ENCODE data around the gene BICD1. TPM values are rescaled to one million over a fixed set of nuclear protein-coding genes. Genes with fewer than 3 reads are reported as not detected.

BICD1 gene
- total and polyA plus RNA-seq, 4 experiments from 2014 or later: 3.7 to 20.3 (median 12.4) TPM

GRCh38 chr12:32139064-32139421 is 32.4 kb downstream of the BICD1 start:
- Histone ChIP-seq H3K36me3 (ENCODE audit: insufficient read depth, low read length) (no peaks in the 10 kb centered on the region), H3K4me1 (ENCODE audit: insufficient read depth, low read length) (peaks cover 8% of the 10 kb centered on the region), H3K27ac (ENCODE audit: low read depth, low read length) (no peak overlapping the region), H3K27me3 (ENCODE audit: insufficient read depth, low read length) (no peaks in the 10 kb centered on the region), H3K4me3 (ENCODE audit: low read length in 2 of 2) (no peak overlapping the region), H3K9me3 (ENCODE audit: control insufficient read depth in 1 of 2, low read length in 2 of 2) (no peaks in the 10 kb centered on the region)
- Mint-ChIP-seq H3K27ac (peak overlapping the region in 5 of 7 donors; percentile 13 to 91 (median 74)), H3K27me3 (no peaks in the 10 kb centered on the region), H3K4me3 (peak overlapping the region; percentile 83 to 90 (median 88)), H3K9me3 (no peaks in the 10 kb centered on the region), H3K4me1 (peaks cover 15 to 34% (median 22%) of the 10 kb centered on the region in 4 donors), H3K36me3 (no peaks in the 10 kb centered on the region)
- intact Hi-C loops (cut with micrococcal nuclease): loop anchor here (1.0 kb wide), 1 partner anchor 32 kb away; no protein-coding TSS in a partner anchor
- DNase-seq: peak in 1 of 5 donors; percentile 5
- ChIA-PET POLR2A (ENCODE audit: partially characterized antibody) (no interaction called here), CTCF (ENCODE audit: partially characterized antibody) (interaction anchor here (1.4 kb wide), 1 partner anchor 33 kb away, joined by 4 read pairs; no protein-coding TSS in a partner anchor)

- ChIA-PET CTCF (ENCODE audit: partially characterized antibody) (interaction anchor here (1.1 kb wide), 1 partner anchor 8 kb away, joined by 3 read pairs; no protein-coding TSS in a partner anchor), POLR2A (ENCODE audit: partially characterized antibody) (no interaction called here)
- Histone ChIP-seq H3K9me3 (ENCODE audit: control insufficient read depth in 1 of 2, low read length in 2 of 2) (no peaks in the 10 kb centered on the region), H3K4me1 (ENCODE audit: insufficient read depth, low read length) (no peaks in the 10 kb centered on the region), H3K27me3 (ENCODE audit: insufficient read depth, low read length) (no peaks in the 10 kb centered on the region), H3K36me3 (ENCODE audit: insufficient read depth, low read length) (no peaks in the 10 kb centered on the region), H3K27ac (ENCODE audit: low read depth, low read length) (no peak overlapping the region), H3K4me3 (ENCODE audit: low read length in 2 of 2) (no peak overlapping the region)
- intact Hi-C loops (cut with micrococcal nuclease): no loop called here
- Mint-ChIP-seq H3K9me3 (no peaks in the 10 kb centered on the region), H3K36me3 (no peaks in the 10 kb centered on the region), H3K4me1 (peaks cover 6 to 21% (median 12%) of the 10 kb centered on the region in 4 donors), H3K27me3 (no peaks in the 10 kb centered on the region), H3K4me3 (peak overlapping the region in 4 of 8 donors; percentile 5 to 64 (median 20)), H3K27ac (peak overlapping the region in 1 of 7 donors; percentile 19)
- DNase-seq: no peak
These were observed 34.2 kb downstream of the BICD1 start for GRCh38 chr12:32140877-32141276.

GRCh38 chr12:32145096-32145495 is 38.4 kb downstream of the BICD1 start:
- H3K27me3 Mint-ChIP-seq: no peaks in the 10 kb centered on the region
- Histone ChIP-seq H3K27ac (ENCODE audit: low read depth, low read length) (no peak overlapping the region), H3K4me3 (ENCODE audit: low read length in 2 of 2) (no peak overlapping the region), H3K9me3 (ENCODE audit: control insufficient read depth in 1 of 2, low read length in 2 of 2) (no peaks in the 10 kb centered on the region), H3K4me1 (ENCODE audit: insufficient read depth, low read length) (no peaks in the 10 kb centered on the region), H3K36me3 (ENCODE audit: insufficient read depth, low read length) (no peaks in the 10 kb centered on the region), H3K27me3 (ENCODE audit: insufficient read depth, low read length) (no peaks in the 10 kb centered on the region)
- H3K4me3 Mint-ChIP-seq: no peak overlapping the region
- no peak for DNase-seq
- H3K27ac Mint-ChIP-seq: no peak overlapping the region
- H3K4me1 Mint-ChIP-seq: peaks cover 1 to 4% (median 3%) of the 10 kb centered on the region in 4 donors
- CTCF ChIA-PET (ENCODE audit: partially characterized antibody): interaction anchor here (1.5 kb wide), 1 partner anchor 39 kb away, joined by 4 read pairs; the partner anchor contains the start of gene BICD1
- H3K36me3 Mint-ChIP-seq: peaks cover 7 to 8% of the 10 kb centered on the region in 2 donors
- intact Hi-C loops (cut with micrococcal nuclease): no loop called here
- POLR2A ChIA-PET (ENCODE audit: partially characterized antibody): no interaction called here
- no peaks in the 10 kb centered on the region for H3K9me3 Mint-ChIP-seq

- Mint-ChIP-seq H3K36me3 (peaks cover 11 to 18% of the 10 kb centered on the region in 2 donors), H3K4me1 (peaks cover 0 to 4% (median 3%) of the 10 kb centered on the region in 4 donors), H3K27me3 (no peaks in the 10 kb centered on the region), H3K27ac (no peak overlapping the region), H3K4me3 (no peak overlapping the region), H3K9me3 (no peaks in the 10 kb centered on the region)
- Histone ChIP-seq H3K9me3 (ENCODE audit: control insufficient read depth in 1 of 2, low read length in 2 of 2) (no peaks in the 10 kb centered on the region), H3K27ac (ENCODE audit: low read depth, low read length) (no peak overlapping the region), H3K4me3 (ENCODE audit: low read length in 2 of 2) (no peak overlapping the region), H3K36me3 (ENCODE audit: insufficient read depth, low read length) (no peaks in the 10 kb centered on the region), H3K4me1 (ENCODE audit: insufficient read depth, low read length) (no peaks in the 10 kb centered on the region), H3K27me3 (ENCODE audit: insufficient read depth, low read length) (no peaks in the 10 kb centered on the region)
- POLR2A ChIA-PET (ENCODE audit: partially characterized antibody): no interaction called here
- no peak for DNase-seq
- intact Hi-C loops (cut with micrococcal nuclease): no loop called here
- CTCF ChIA-PET (ENCODE audit: partially characterized antibody): interaction anchor here (1.5 kb wide), 1 partner anchor 40 kb away, joined by 4 read pairs; the partner anchor contains the start of gene BICD1
These were observed 39.6 kb downstream of the BICD1 start for GRCh38 chr12:32146074-32146873.

GRCh38 chr12:32148372-32148771 is 41.7 kb downstream of the BICD1 start:
- no peak for DNase-seq
- H3K36me3 Mint-ChIP-seq: peaks cover 13 to 28% of the 10 kb centered on the region in 2 donors
- no peaks in the 10 kb centered on the region for H3K9me3 Mint-ChIP-seq
- no peaks in the 10 kb centered on the region for H3K36me3 ChIP-seq (ENCODE audit: insufficient read depth, low read length)
- intact Hi-C loops (cut with micrococcal nuclease): no loop called here
- H3K4me3 ChIP-seq (ENCODE audit: low read length in 2 of 2): no peak overlapping the region
- H3K9me3 ChIP-seq (ENCODE audit: control insufficient read depth in 1 of 2, low read length in 2 of 2): no peaks in the 10 kb centered on the region
- ChIA-PET POLR2A (ENCODE audit: partially characterized antibody) (no interaction called here), CTCF (ENCODE audit: partially characterized antibody) (no interaction called here)
- H3K27me3 ChIP-seq (ENCODE audit: insufficient read depth, low read length): no peaks in the 10 kb centered on the region
- no peak overlapping the region for H3K27ac ChIP-seq (ENCODE audit: low read depth, low read length)
- peaks cover 0 to 2% (median 0%) of the 10 kb centered on the region in 4 donors for H3K4me1 Mint-ChIP-seq
- H3K27ac Mint-ChIP-seq: no peak overlapping the region
- H3K4me3 Mint-ChIP-seq: no peak overlapping the region
- H3K27me3 Mint-ChIP-seq: no peaks in the 10 kb centered on the region
- H3K4me1 ChIP-seq (ENCODE audit: insufficient read depth, low read length): no peaks in the 10 kb centered on the region

GRCh38 chr12:32149489-32149888 is 42.8 kb downstream of the BICD1 start:
- H3K4me1 Mint-ChIP-seq: peaks cover 0 to 2% (median 0%) of the 10 kb centered on the region in 4 donors
- POLR2A ChIA-PET (ENCODE audit: partially characterized antibody): no interaction called here

GRCh38 chr12:32151086-32151485 is 44.4 kb downstream of the BICD1 start:
- Mint-ChIP-seq H3K36me3 (peaks cover 13 to 28% of the 10 kb centered on the region in 2 donors), H3K27me3 (no peaks in the 10 kb centered on the region), H3K4me1 (peaks cover 0 to 2% (median 0%) of the 10 kb centered on the region in 4 donors), H3K4me3 (no peak overlapping the region), H3K27ac (peak overlapping the region in 1 of 7 donors; percentile 30), H3K9me3 (no peaks in the 10 kb centered on the region)
- Histone ChIP-seq H3K9me3 (ENCODE audit: control insufficient read depth in 1 of 2, low read length in 2 of 2) (no peaks in the 10 kb centered on the region), H3K36me3 (ENCODE audit: insufficient read depth, low read length) (no peaks in the 10 kb centered on the region), H3K4me1 (ENCODE audit: insufficient read depth, low read length) (no peaks in the 10 kb centered on the region), H3K4me3 (ENCODE audit: low read length in 2 of 2) (no peak overlapping the region), H3K27me3 (ENCODE audit: insufficient read depth, low read length) (no peaks in the 10 kb centered on the region), H3K27ac (ENCODE audit: low read depth, low read length) (no peak overlapping the region)
- CTCF ChIA-PET (ENCODE audit: partially characterized antibody): interaction anchor here (0.7 kb wide), 1 partner anchor 22 kb away, joined by 3 read pairs; no protein-coding TSS in a partner anchor
- intact Hi-C loops (cut with micrococcal nuclease): no loop called here
- POLR2A ChIA-PET (ENCODE audit: partially characterized antibody): no interaction called here
- DNase-seq: no peak

More at GRCh38 chr12:32149489-32149888, 42.8 kb downstream of the BICD1 start:
- H3K4me3 Mint-ChIP-seq: no peak overlapping the region
- CTCF ChIA-PET (ENCODE audit: partially characterized antibody): no interaction called here
- H3K9me3 Mint-ChIP-seq: no peaks in the 10 kb centered on the region
- H3K27me3 ChIP-seq (ENCODE audit: insufficient read depth, low read length): no peaks in the 10 kb centered on the region
- H3K36me3 Mint-ChIP-seq: peaks cover 13 to 28% of the 10 kb centered on the region in 2 donors
- no peak overlapping the region for H3K27ac Mint-ChIP-seq
- H3K4me3 ChIP-seq (ENCODE audit: low read length in 2 of 2): no peak overlapping the region
- no peaks in the 10 kb centered on the region for H3K4me1 ChIP-seq (ENCODE audit: insufficient read depth, low read length)
- no peaks in the 10 kb centered on the region for H3K9me3 ChIP-seq (ENCODE audit: control insufficient read depth in 1 of 2, low read length in 2 of 2)
- intact Hi-C loops (cut with micrococcal nuclease): no loop called here
- no peak for DNase-seq
- H3K36me3 ChIP-seq (ENCODE audit: insufficient read depth, low read length): no peaks in the 10 kb centered on the region
- no peak overlapping the region for H3K27ac ChIP-seq (ENCODE audit: low read depth, low read length)
- no peaks in the 10 kb centered on the region for H3K27me3 Mint-ChIP-seq
